ENCODE measurements around the gene SYK. TPM values are rescaled to one million over a fixed set of nuclear protein-coding genes. Genes with fewer than 3 reads are reported as not detected.

SYK gene
- polyA plus RNA-seq, 3 donors = 51.1 to 186 (median 177) TPM

- intact Hi-C loops (cut with micrococcal nuclease) = loop anchor here (10.0 kb wide), 2 partner anchors 728 to 738 kb away; no protein-coding TSS in a partner anchor
Observed at GRCh38 chr9:90872835-90873294, 71.2 kb downstream of the SYK start.

DNA sequence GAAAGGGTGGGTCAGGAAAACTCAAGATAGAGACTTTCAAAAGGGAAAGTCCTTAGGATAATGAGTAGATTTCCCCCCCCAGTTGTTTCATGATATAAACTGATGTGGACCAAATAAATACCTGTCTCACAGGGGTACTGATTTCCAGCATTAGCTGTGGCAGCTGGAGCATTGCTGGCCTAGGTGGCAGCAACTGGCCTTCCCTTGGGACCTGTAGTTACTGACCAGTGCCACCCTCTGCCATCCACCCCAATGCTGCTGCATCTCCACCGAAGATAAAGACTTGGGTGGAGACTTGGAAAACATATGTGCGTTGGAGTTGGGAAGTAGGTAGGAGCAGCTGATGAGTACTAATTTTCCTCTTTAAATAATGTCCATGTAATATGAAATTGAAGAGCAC, 71.8 kb downstream of the SYK start:
- Mint-ChIP-seq H3K27ac (peak overlapping the region in 3 of 7 donors; percentile 17 to 61 (median 21)), H3K4me3 (no peak overlapping the region), H3K4me1 (peaks cover 16% of the 10 kb centered on the region), H3K27me3 (ENCODE audit: low read depth in 3 of 3) (no peaks in the 10 kb centered on the region), H3K9me3 (no peaks in the 10 kb centered on the region), H3K36me3 (peaks cover 65 to 83% of the 10 kb centered on the region in 2 donors)
- peaks cover 37% of the 10 kb centered on the region for H3K79me2 ChIP-seq (ENCODE audit: insufficient read depth, low read length)
- peak overlapping the region in 1 of 2 donors; percentile 61 for H3K27ac ChIP-seq (ENCODE audit: low read depth in 1 of 2, low read length in 2 of 2)
- H3K36me3 ChIP-seq (replicated peaks in 1 of 2; ENCODE audit: control insufficient read depth in 1 of 2, insufficient read depth in 2 of 2, low read length in 2 of 2) = peaks cover 69 to 86% of the 10 kb centered on the region in 2 donors
- H3K9ac ChIP-seq (ENCODE audit: insufficient read depth, low read length, poor library complexity, severe bottlenecking) = no peak overlapping the region
- TF ChIP-seq CTCF (IDR thresholded peaks at IDR 0.05) = no peak
- no peak overlapping the region for H3K4me3 ChIP-seq (replicated peaks in 1 of 3; ENCODE audit: low read depth in 2 of 3, low read length in 3 of 3)
- WGBS (ENCODE audit: insufficient coverage) = no CpG with 5 or more reads among the region's 2 CpGs
- H2AFZ ChIP-seq (ENCODE audit: insufficient read depth, low read depth, low read length, poor library complexity, severe bottlenecking) = no peak overlapping the region
- H4K20me1 ChIP-seq (ENCODE audit: insufficient read depth, low read length) = peaks cover 89% of the 10 kb centered on the region
- no peak for DNase-seq
- H3K4me2 ChIP-seq (replicated peaks; ENCODE audit: extremely low read depth, low read length, poor library complexity, severe bottlenecking) = no peak overlapping the region
- H3K27me3 ChIP-seq (ENCODE audit: control insufficient read depth in 2 of 2, insufficient read depth in 2 of 2, low read length in 2 of 2) = no peaks in the 10 kb centered on the region
- intact Hi-C loops (cut with micrococcal nuclease) = loop anchor here (10.0 kb wide), 2 partner anchors 729 to 739 kb away; no protein-coding TSS in a partner anchor
- peaks cover 14 to 15% of the 10 kb centered on the region in 2 donors for H3K4me1 ChIP-seq (ENCODE audit: control insufficient read depth in 1 of 2, insufficient read depth in 2 of 2, low read length in 2 of 2)
- H3K9me3 ChIP-seq (replicated peaks in 1 of 2; ENCODE audit: control insufficient read depth in 1 of 2, insufficient read depth in 1 of 2, low read length in 2 of 2) = no peaks in the 10 kb centered on the region

More at GRCh38 chr9:90872835-90873294, 71.2 kb downstream of the SYK start:
- Mint-ChIP-seq H3K27me3 (ENCODE audit: low read depth in 3 of 3) (no peaks in the 10 kb centered on the region), H3K36me3 (peaks cover 64 to 83% of the 10 kb centered on the region in 2 donors), H3K27ac (peak overlapping the region in 4 of 7 donors; percentile 17 to 67 (median 20)), H3K9me3 (no peaks in the 10 kb centered on the region), H3K4me1 (peaks cover 18% of the 10 kb centered on the region), H3K4me3 (no peak overlapping the region)
- Histone ChIP-seq H3K4me2 (replicated peaks; ENCODE audit: extremely low read depth, low read length, poor library complexity, severe bottlenecking) (no peak overlapping the region), H3K27ac (ENCODE audit: low read depth in 1 of 2, low read length in 2 of 2) (peak overlapping the region in 1 of 2 donors; percentile 61), H4K20me1 (ENCODE audit: insufficient read depth, low read length) (peaks cover 89% of the 10 kb centered on the region), H3K79me2 (ENCODE audit: insufficient read depth, low read length) (peaks cover 40% of the 10 kb centered on the region), H2AFZ (ENCODE audit: insufficient read depth, low read depth, low read length, poor library complexity, severe bottlenecking) (no peak overlapping the region), H3K36me3 (replicated peaks in 1 of 2; ENCODE audit: control insufficient read depth in 1 of 2, insufficient read depth in 2 of 2, low read length in 2 of 2) (peaks cover 69 to 86% of the 10 kb centered on the region in 2 donors), H3K4me3 (replicated peaks in 1 of 3; ENCODE audit: low read depth in 2 of 3, low read length in 3 of 3) (no peak overlapping the region), H3K27me3 (ENCODE audit: control insufficient read depth in 2 of 2, insufficient read depth in 2 of 2, low read length in 2 of 2) (no peaks in the 10 kb centered on the region), H3K9me3 (replicated peaks in 1 of 2; ENCODE audit: control insufficient read depth in 1 of 2, insufficient read depth in 1 of 2, low read length in 2 of 2) (no peaks in the 10 kb centered on the region), H3K9ac (ENCODE audit: insufficient read depth, low read length, poor library complexity, severe bottlenecking) (no peak overlapping the region), H3K4me1 (ENCODE audit: control insufficient read depth in 1 of 2, insufficient read depth in 2 of 2, low read length in 2 of 2) (peaks cover 14 to 15% of the 10 kb centered on the region in 2 donors)
- WGBS (ENCODE audit: insufficient coverage) = 86% methylated on average over 4 of the region's 8 CpGs
- no peak for DNase-seq
- TF ChIP-seq CTCF (IDR thresholded peaks at IDR 0.05) = no peak

Data from CD14-positive monocyte (primary cell).